Measurements from ENCODE around the gene DNAH6.

- TF ChIP-seq ZC3H10 (CRISPR knock-in tag; IDR thresholded peaks at IDR 0.05): no peak
- TF ChIP-seq ARNTL (CRISPR knock-in tag; IDR thresholded peaks at IDR 0.05; ENCODE audit: borderline replicate concordance, low read depth): no peak
Observed at GRCh38 chr2:84830758-84831500, 314.6 kb downstream of the DNAH6 start.

All from SK-N-SH treated with all-trans-retinoic acid at 6 μM for 48 hours (cell line).